ENCODE data around the gene FIP1L1.

FIP1L1 gene

GRCh38 chr4:53371049-53371448, 6.4 kb upstream of the FIP1L1 start:
- Histone ChIP-seq H3K27ac (ENCODE audit: low read depth, low read length) (no peak overlapping the region), H3K4me2 (ENCODE audit: low read length) (no peak overlapping the region), H3K4me3 (ENCODE audit: low read length) (no peak overlapping the region), H3K4ac (ENCODE audit: low read depth, low read length) (no peak overlapping the region), H3K79me1 (ENCODE audit: low read length) (no peaks in the 10 kb centered on the region), H3K9ac (ENCODE audit: low read length) (no peak overlapping the region), H3K23ac (ENCODE audit: low read length) (no peak overlapping the region), H2BK5ac (ENCODE audit: low read length) (no peak overlapping the region), H3K79me2 (ENCODE audit: control insufficient read depth, insufficient read depth, low read length) (no peaks in the 10 kb centered on the region), H4K8ac (ENCODE audit: low read depth, low read length) (no peak overlapping the region), H2AK5ac (ENCODE audit: low read length) (no peak overlapping the region), H3K18ac (ENCODE audit: low read length) (no peak overlapping the region), H3K4me1 (ENCODE audit: control insufficient read depth, low read depth, low read length) (peaks cover 2% of the 10 kb centered on the region), H3K27me3 (ENCODE audit: insufficient read depth, low read length, poor library complexity) (no peaks in the 10 kb centered on the region), H2BK15ac (replicated peaks; ENCODE audit: low read depth) (no peak overlapping the region), H4K5ac (ENCODE audit: low read length) (no peak overlapping the region), H3K36me3 (ENCODE audit: control insufficient read depth, insufficient read depth, low read length) (no peaks in the 10 kb centered on the region), H2BK120ac (ENCODE audit: low read depth, low read length) (no peak overlapping the region), H3K56ac (ENCODE audit: low read length) (no peak overlapping the region)
- no CpG with 5 or more reads among the region's 3 CpGs for WGBS (ENCODE audit: extremely low coverage, insufficient coverage, low lambda C conversion rate)
- no peak for DNase-seq

- H3K79me2 ChIP-seq (ENCODE audit: control insufficient read depth, insufficient read depth, low read length), result no peaks in the 10 kb centered on the region
These were observed 5.5 kb upstream of the FIP1L1 start for GRCh38 chr4:53371843-53372521.

GRCh38 chr4:53374777-53375258, 2.6 kb upstream of the FIP1L1 start:
- Histone ChIP-seq H3K56ac (ENCODE audit: low read length) (no peak overlapping the region), H3K18ac (ENCODE audit: low read length) (no peak overlapping the region), H3K4me2 (ENCODE audit: low read length) (no peak overlapping the region), H3K27ac (ENCODE audit: low read depth, low read length) (no peak overlapping the region), H3K36me3 (ENCODE audit: control insufficient read depth, insufficient read depth, low read length) (no peaks in the 10 kb centered on the region), H2BK5ac (ENCODE audit: low read length) (no peak overlapping the region), H3K27me3 (ENCODE audit: insufficient read depth, low read length, poor library complexity) (no peaks in the 10 kb centered on the region), H3K4me1 (ENCODE audit: control insufficient read depth, low read depth, low read length) (peaks cover 2% of the 10 kb centered on the region), H2BK120ac (ENCODE audit: low read depth, low read length) (no peak overlapping the region), H3K79me1 (ENCODE audit: low read length) (no peaks in the 10 kb centered on the region), H2BK15ac (replicated peaks; ENCODE audit: low read depth) (no peak overlapping the region), H3K79me2 (ENCODE audit: control insufficient read depth, insufficient read depth, low read length) (peaks cover 19% of the 10 kb centered on the region), H3K4me3 (ENCODE audit: low read length) (no peak overlapping the region), H4K8ac (ENCODE audit: low read depth, low read length) (no peak overlapping the region), H3K9ac (ENCODE audit: low read length) (no peak overlapping the region), H2AK5ac (ENCODE audit: low read length) (no peak overlapping the region), H4K5ac (ENCODE audit: low read length) (no peak overlapping the region), H3K4ac (ENCODE audit: low read depth, low read length) (peak overlapping the region; percentile 36), H3K23ac (ENCODE audit: low read length) (no peak overlapping the region)
- DNase-seq, result no peak
- no CpG with 5 or more reads among the region's 4 CpGs for WGBS (ENCODE audit: extremely low coverage, insufficient coverage, low lambda C conversion rate)

More at GRCh38 chr4:53371843-53372521, 5.5 kb upstream of the FIP1L1 start:
- Histone ChIP-seq H4K8ac (ENCODE audit: low read depth, low read length) (no peak overlapping the region), H3K4ac (ENCODE audit: low read depth, low read length) (no peak overlapping the region), H2AK5ac (ENCODE audit: low read length) (no peak overlapping the region), H3K56ac (ENCODE audit: low read length) (no peak overlapping the region), H3K18ac (ENCODE audit: low read length) (no peak overlapping the region), H3K79me1 (ENCODE audit: low read length) (no peaks in the 10 kb centered on the region), H2BK15ac (replicated peaks; ENCODE audit: low read depth) (no peak overlapping the region), H3K4me2 (ENCODE audit: low read length) (no peak overlapping the region), H3K4me1 (ENCODE audit: control insufficient read depth, low read depth, low read length) (peaks cover 2% of the 10 kb centered on the region), H3K36me3 (ENCODE audit: control insufficient read depth, insufficient read depth, low read length) (no peaks in the 10 kb centered on the region), H3K9ac (ENCODE audit: low read length) (no peak overlapping the region), H2BK5ac (ENCODE audit: low read length) (no peak overlapping the region), H3K27ac (ENCODE audit: low read depth, low read length) (no peak overlapping the region), H2BK120ac (ENCODE audit: low read depth, low read length) (no peak overlapping the region), H3K27me3 (ENCODE audit: insufficient read depth, low read length, poor library complexity) (no peaks in the 10 kb centered on the region), H3K4me3 (ENCODE audit: low read length) (no peak overlapping the region), H3K23ac (ENCODE audit: low read length) (no peak overlapping the region), H4K5ac (ENCODE audit: low read length) (no peak overlapping the region)
- WGBS (ENCODE audit: extremely low coverage, insufficient coverage, low lambda C conversion rate), result 100% methylated on average over 1 of the region's 4 CpGs
- no peak for DNase-seq

GRCh38 chr4:53376900-53377299, 541 bp upstream of the FIP1L1 start:
- no peaks in the 10 kb centered on the region for H3K36me3 ChIP-seq (ENCODE audit: control insufficient read depth, insufficient read depth, low read length)
- peaks cover 29% of the 10 kb centered on the region for H3K79me2 ChIP-seq (ENCODE audit: control insufficient read depth, insufficient read depth, low read length)
- H3K4me2 ChIP-seq (ENCODE audit: low read length), result no peak overlapping the region
- DNase-seq, result no peak
- H4K8ac ChIP-seq (ENCODE audit: low read depth, low read length), result no peak overlapping the region
- peak overlapping the region; percentile 54 for H3K9ac ChIP-seq (ENCODE audit: low read length)
- peak overlapping the region; percentile 3 for H3K56ac ChIP-seq (ENCODE audit: low read length)
- H3K4ac ChIP-seq (ENCODE audit: low read depth, low read length), result no peak overlapping the region
- no peak overlapping the region for H2BK120ac ChIP-seq (ENCODE audit: low read depth, low read length)
- no peak overlapping the region for H2BK15ac ChIP-seq (replicated peaks; ENCODE audit: low read depth)
- H3K18ac ChIP-seq (ENCODE audit: low read length), result no peak overlapping the region
- H2AK5ac ChIP-seq (ENCODE audit: low read length), result no peak overlapping the region
- H3K79me1 ChIP-seq (ENCODE audit: low read length), result peaks cover 1% of the 10 kb centered on the region
- no peak overlapping the region for H2BK5ac ChIP-seq (ENCODE audit: low read length)
- no peak overlapping the region for H4K5ac ChIP-seq (ENCODE audit: low read length)
- peaks cover 2% of the 10 kb centered on the region for H3K4me1 ChIP-seq (ENCODE audit: control insufficient read depth, low read depth, low read length)
- no peak overlapping the region for H3K23ac ChIP-seq (ENCODE audit: low read length)
- no peak overlapping the region for H3K4me3 ChIP-seq (ENCODE audit: low read length)
- no peaks in the 10 kb centered on the region for H3K27me3 ChIP-seq (ENCODE audit: insufficient read depth, low read length, poor library complexity)
- WGBS (ENCODE audit: extremely low coverage, insufficient coverage, low lambda C conversion rate), result no CpG with 5 or more reads among the region's 5 CpGs
- no peak overlapping the region for H3K27ac ChIP-seq (ENCODE audit: low read depth, low read length)

- peaks cover 2% of the 10 kb centered on the region for H3K4me1 ChIP-seq (ENCODE audit: control insufficient read depth, low read depth, low read length)
- no peaks in the 10 kb centered on the region for H3K36me3 ChIP-seq (ENCODE audit: control insufficient read depth, insufficient read depth, low read length)
- H3K27ac ChIP-seq (ENCODE audit: low read depth, low read length), result no peak overlapping the region
- H2BK5ac ChIP-seq (ENCODE audit: low read length), result no peak overlapping the region
- H3K9ac ChIP-seq (ENCODE audit: low read length), result peak overlapping the region; percentile 93
- no peak overlapping the region for H2BK15ac ChIP-seq (replicated peaks; ENCODE audit: low read depth)
- no peaks in the 10 kb centered on the region for H3K27me3 ChIP-seq (ENCODE audit: insufficient read depth, low read length, poor library complexity)
- H3K79me1 ChIP-seq (ENCODE audit: low read length), result peaks cover 1% of the 10 kb centered on the region
- H3K18ac ChIP-seq (ENCODE audit: low read length), result peak overlapping the region; percentile 94
- peak overlapping the region; percentile 95 for H3K56ac ChIP-seq (ENCODE audit: low read length)
- no peak overlapping the region for H4K5ac ChIP-seq (ENCODE audit: low read length)
- peaks cover 31% of the 10 kb centered on the region for H3K79me2 ChIP-seq (ENCODE audit: control insufficient read depth, insufficient read depth, low read length)
- no peak overlapping the region for H2BK120ac ChIP-seq (ENCODE audit: low read depth, low read length)
- no peak for DNase-seq
- H3K4me2 ChIP-seq (ENCODE audit: low read length), result peak overlapping the region; percentile 69
- no peak overlapping the region for H4K8ac ChIP-seq (ENCODE audit: low read depth, low read length)
- H2AK5ac ChIP-seq (ENCODE audit: low read length), result no peak overlapping the region
- no peak overlapping the region for H3K23ac ChIP-seq (ENCODE audit: low read length)
- no CpG with 5 or more reads among the region's 10 CpGs for WGBS (ENCODE audit: extremely low coverage, insufficient coverage, low lambda C conversion rate)
- H3K4ac ChIP-seq (ENCODE audit: low read depth, low read length), result no peak overlapping the region
- peak overlapping the region; percentile 87 for H3K4me3 ChIP-seq (ENCODE audit: low read length)
These were observed 686 bp downstream of the FIP1L1 start for GRCh38 chr4:53378171-53378482.

GRCh38 chr4:53380221-53380620, 2.8 kb downstream of the FIP1L1 start:
- WGBS (ENCODE audit: extremely low coverage, insufficient coverage, low lambda C conversion rate), result no CpG with 5 or more reads among the region's 4 CpGs
- Histone ChIP-seq H3K79me1 (ENCODE audit: low read length) (peaks cover 1% of the 10 kb centered on the region), H3K4ac (ENCODE audit: low read depth, low read length) (no peak overlapping the region), H2BK15ac (replicated peaks; ENCODE audit: low read depth) (no peak overlapping the region), H3K56ac (ENCODE audit: low read length) (no peak overlapping the region), H3K79me2 (ENCODE audit: control insufficient read depth, insufficient read depth, low read length) (peaks cover 31% of the 10 kb centered on the region), H3K18ac (ENCODE audit: low read length) (no peak overlapping the region), H3K27me3 (ENCODE audit: insufficient read depth, low read length, poor library complexity) (no peaks in the 10 kb centered on the region), H2BK120ac (ENCODE audit: low read depth, low read length) (no peak overlapping the region), H2BK5ac (ENCODE audit: low read length) (no peak overlapping the region), H3K4me1 (ENCODE audit: control insufficient read depth, low read depth, low read length) (peaks cover 2% of the 10 kb centered on the region), H3K9ac (ENCODE audit: low read length) (no peak overlapping the region), H3K27ac (ENCODE audit: low read depth, low read length) (no peak overlapping the region), H3K4me3 (ENCODE audit: low read length) (no peak overlapping the region), H4K5ac (ENCODE audit: low read length) (no peak overlapping the region), H3K23ac (ENCODE audit: low read length) (no peak overlapping the region), H4K8ac (ENCODE audit: low read depth, low read length) (no peak overlapping the region), H3K36me3 (ENCODE audit: control insufficient read depth, insufficient read depth, low read length) (no peaks in the 10 kb centered on the region), H3K4me2 (ENCODE audit: low read length) (no peak overlapping the region), H2AK5ac (ENCODE audit: low read length) (no peak overlapping the region)
- no peak for DNase-seq
